Uterus (tissue), 4 donors: ENCODE results near the gene HNRNPL. TPM values are rescaled to one million over a fixed set of nuclear protein-coding genes. Genes with fewer than 3 reads are reported as not detected.
"Not testable (repeated sequence)": the region's sequence is repeated elsewhere in the genome, so short reads cannot be mapped to it uniquely, and the experiment has no call there.

Experiments
- DNase-seq, 2 donors: peaks; one replicate each; pipeline ENCODE4 v3.0.0-alpha.2; 2019 to 2020
- H3K27ac ChIP-seq, 2 donors: fragments of 200-600 bp; sonication (generic); 1 replicate in 1 of 2; 2 replicates in 1 of 2; pipeline ENCODE4 v1.5.1; 2016 to 2018
- H3K27me3 ChIP-seq, 2 donors: fragments of 200-600 bp; sonication (generic); one replicate each; pipeline ENCODE4 v1.5.1; 2018 to 2019; ENCODE audit warnings: control low read depth in 1 of 2
- H3K36me3 ChIP-seq, 2 donors: fragments of 200-600 bp; sonication (generic); one replicate each; pipeline ENCODE4 v1.5.1; 2019; ENCODE audit warnings: control low read depth in 1 of 2
- H3K4me1 ChIP-seq, 2 donors: fragments of 200-600 bp; sonication (generic); one replicate each; pipeline ENCODE4 v1.5.1; 2018 to 2019; ENCODE audit warnings: control low read depth in 1 of 2
- H3K4me3 ChIP-seq, 2 donors: fragments of 200-600 bp; sonication (generic); 1 replicate in 1 of 2; 2 replicates in 1 of 2; pipeline ENCODE4 v1.5.1; 2018 to 2019; ENCODE audit warnings: mild to moderate bottlenecking in 1 of 2
- H3K9me3 ChIP-seq, 2 donors: fragments of 200-600 bp; sonication (generic); one replicate each; pipeline ENCODE4 v1.5.1; 2019; ENCODE audit warnings: control low read depth in 1 of 2
- CTCF ChIP-seq, 4 experiments: fragments of 200-600 bp in 2 of 4; fragments of 450-650 bp in 2 of 4; sonication (generic) in 2 of 4; IDR thresholded peaks; one replicate each; pipeline ENCODE4 v1.5.1; 2016 to 2019; ENCODE audit warnings: antibody characterized with exemption in 4 of 4, mild to moderate bottlenecking in 2 of 4, moderate library complexity in 1 of 4
- POLR2A ChIP-seq, 2 donors: fragments of 450-650 bp; IDR thresholded peaks; one replicate each; pipeline ENCODE4 v1.6.1; 2016; ENCODE audit warnings: antibody characterized with exemption in 2 of 2, mild to moderate bottlenecking in 1 of 2, moderate library complexity in 1 of 2
- intact Hi-C: fragments of 100-400 bp; cut with DNase I; formaldehyde crosslinking; loops from one replicate; pipeline ENCODE4 v1.15.1; 2023; ENCODE audit warnings: low total_unique reads
- total RNA-seq, 4 donors: library from RNA; depleted of rRNA in 3 of 4; stranded (reverse); fragments of >200 nt in 3 of 4; gene quantifications; one replicate each; pipeline versions ENCODE4 v1.1.0 to v1.2.4, GENCODE V29; 2014 to 2023
- donor health status: DM: yes; HTN: yes; CAD: no.

Gene HNRNPL
- total RNA-seq, 4 donors from 2014 or later = 65.8 to 353 (median 177) TPM

GRCh38 chr19:38805180-38805579 lies 44.6 kb downstream of the HNRNPL start:
- Histone ChIP-seq H3K9me3 (no peaks in the 10 kb centered on the region), H3K36me3 (no peaks in the 10 kb centered on the region), H3K27ac (no peak overlapping the region), H3K4me3 (no peak overlapping the region), H3K4me1 (no peaks in the 10 kb centered on the region), H3K27me3 (no peaks in the 10 kb centered on the region)
- intact Hi-C loops = no loop called here
- TF ChIP-seq CTCF (IDR thresholded peaks at IDR 0.05) (no peak), POLR2A (IDR thresholded peaks at IDR 0.05) (no peak)
- no peak for DNase-seq

DNA sequence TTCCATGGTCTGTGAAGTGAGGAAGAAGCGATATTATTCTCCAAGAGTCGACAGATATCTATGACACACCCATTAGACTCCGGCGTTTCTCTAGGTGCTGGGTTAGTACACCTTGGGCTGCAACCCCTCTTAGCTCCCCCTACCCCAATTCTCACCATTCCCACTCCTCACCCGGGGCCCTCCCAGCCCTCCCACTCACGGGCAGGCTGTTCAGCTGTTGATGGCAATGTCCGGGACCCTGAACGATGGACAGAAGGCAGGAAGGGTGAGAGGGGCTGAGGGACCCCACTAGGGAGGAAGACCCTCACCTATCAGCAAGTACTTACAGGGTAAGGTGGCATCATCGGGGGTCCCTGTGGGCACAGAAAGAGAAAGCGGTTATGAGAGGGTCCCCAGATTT lies 46.2 kb downstream of the HNRNPL start:
- H3K27me3 ChIP-seq = no peaks in the 10 kb centered on the region
- no peak for TF ChIP-seq CTCF (IDR thresholded peaks at IDR 0.05)
- TF ChIP-seq POLR2A (IDR thresholded peaks at IDR 0.05) = no peak
- H3K4me1 ChIP-seq = no peaks in the 10 kb centered on the region
- no peak for DNase-seq
- H3K4me3 ChIP-seq = no peak overlapping the region
- no peaks in the 10 kb centered on the region for H3K9me3 ChIP-seq
- no peaks in the 10 kb centered on the region for H3K36me3 ChIP-seq
- intact Hi-C loops = no loop called here
- no peak overlapping the region for H3K27ac ChIP-seq

GRCh38 chr19:38801359-38802095 lies 48.3 kb downstream of the HNRNPL start:
- intact Hi-C loops = no loop called here
- TF ChIP-seq POLR2A (IDR thresholded peaks at IDR 0.05) = no peak
- no peak for TF ChIP-seq CTCF (IDR thresholded peaks at IDR 0.05)
- Histone ChIP-seq H3K27me3 (no peaks in the 10 kb centered on the region), H3K9me3 (no peaks in the 10 kb centered on the region), H3K4me3 (no peak overlapping the region), H3K4me1 (no peaks in the 10 kb centered on the region), H3K27ac (no peak overlapping the region), H3K36me3 (no peaks in the 10 kb centered on the region)
- DNase-seq = no peak

GRCh38 chr19:38800577-38801347 lies 49.0 kb downstream of the HNRNPL start:
- H3K36me3 ChIP-seq = no peaks in the 10 kb centered on the region
- DNase-seq = no peak
- TF ChIP-seq POLR2A (IDR thresholded peaks at IDR 0.05) (no peak), CTCF (IDR thresholded peaks at IDR 0.05) (no peak)
- H3K9me3 ChIP-seq = no peaks in the 10 kb centered on the region
- no peaks in the 10 kb centered on the region for H3K27me3 ChIP-seq
- no peak overlapping the region for H3K4me3 ChIP-seq
- no peaks in the 10 kb centered on the region for H3K4me1 ChIP-seq
- H3K27ac ChIP-seq = no peak overlapping the region
- intact Hi-C loops = no loop called here

DNA sequence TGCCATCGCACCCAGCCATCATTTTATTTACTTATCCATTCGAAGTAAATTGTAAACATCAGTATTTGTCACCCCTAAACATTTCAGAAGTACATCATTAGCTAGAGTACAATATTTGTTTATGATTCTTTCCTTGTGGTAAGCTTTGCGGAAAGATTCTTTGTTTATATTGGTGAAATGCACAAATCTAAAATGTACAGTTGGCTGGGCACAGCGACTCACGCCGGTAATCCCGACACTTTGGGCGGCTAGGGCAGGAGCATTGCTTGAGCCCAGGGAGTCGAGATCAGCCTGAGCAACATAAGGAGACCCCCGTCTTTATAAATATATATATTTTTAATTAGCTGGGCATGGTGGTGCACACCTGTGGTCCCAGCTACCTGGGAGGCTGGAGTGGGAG lies 50.7 kb downstream of the HNRNPL start:
- TF ChIP-seq POLR2A (IDR thresholded peaks at IDR 0.05) (no peak), CTCF (IDR thresholded peaks at IDR 0.05) (no peak)
- Histone ChIP-seq H3K27ac (no peak overlapping the region), H3K27me3 (no peaks in the 10 kb centered on the region), H3K4me1 (no peaks in the 10 kb centered on the region), H3K36me3 (no peaks in the 10 kb centered on the region), H3K9me3 (no peaks in the 10 kb centered on the region), H3K4me3 (no peak overlapping the region)
- intact Hi-C loops = no loop called here
- no peak for DNase-seq

GRCh38 chr19:38797781-38798180 lies 52.0 kb downstream of the HNRNPL start:
- H3K4me3 ChIP-seq, H3K27me3 ChIP-seq, DNase-seq, H3K36me3 ChIP-seq, H3K27ac ChIP-seq, H3K4me1 ChIP-seq, H3K9me3 ChIP-seq, intact Hi-C loops: not testable (repeated sequence)
